HEK293 (cell line): ENCODE results near the gene TMEM222.
A peak's percentile ranks its signal among the peaks of the same experiment; 100 is the strongest.

Experiments
- CTCF ChIA-PET: fragments of 350-600 bp; formaldehyde crosslinking; extraction: SDS; loops from one replicate; lab custom pipeline; 2021; ENCODE audit warnings: antibody characterized with exemption; lab: Yijun Ruan, JAX
- POLR2A ChIA-PET: fragments of 300-600 bp; formaldehyde crosslinking; extraction: SDS; loops from one replicate; lab custom pipeline; 2020; ENCODE audit warnings: antibody characterized with exemption, inconsistent platforms; lab: Yijun Ruan, JAX
- H3K27ac ChIP-seq: fragments of 200-500 bp; sonication (Bioruptor generic); 2 replicates; pipeline ENCODE4 v1.5.1; 2014; ENCODE audit warnings: low read depth, low read length, control low read depth, inconsistent platforms; ENCODE audit errors: extremely low read depth
- H3K36me3 ChIP-seq, 2 experiments: fragments of 200-500 bp in 1 of 2; sonication (Bioruptor generic) in 1 of 2; 1 replicate in 1 of 2; 2 replicates in 1 of 2; pipeline ENCODE4 v1.5.1; 2014 to 2017; ENCODE audit warnings: inconsistent platforms in 2 of 2, low read length in 2 of 2; ENCODE audit not compliant: control insufficient read depth in 2 of 2, insufficient read depth in 1 of 2
- H3K4me1 ChIP-seq: fragments of 200-500 bp; sonication (Bioruptor generic); 2 replicates; pipeline ENCODE4 v1.5.1; 2014; ENCODE audit warnings: mild to moderate bottlenecking, low read length, inconsistent platforms; ENCODE audit not compliant: control insufficient read depth, insufficient read depth
- H3K4me3 ChIP-seq: 2 replicates; pipeline ENCODE4 v1.5.1; 2011; ENCODE audit warnings: low read depth, mild to moderate bottlenecking, control low read depth, low read length, moderate library complexity
- H3K9me3 ChIP-seq: fragments of 200-500 bp; sonication (Bioruptor generic); 2 replicates; pipeline ENCODE4 v1.5.1; 2014; ENCODE audit warnings: low read depth, low read length, inconsistent platforms; ENCODE audit not compliant: control insufficient read depth, insufficient read depth
- HOXC10 ChIP-seq: sonication (generic); formaldehyde crosslinking; IDR thresholded peaks from 2 replicates; pipeline ENCODE4 v1.8.1; 2023; ENCODE audit warnings: mild to moderate bottlenecking, missing genetic modification reagents
- INSM2 ChIP-seq: fragments of 450-650 bp; formaldehyde crosslinking; IDR thresholded peaks from 2 replicates; pipeline ENCODE4 v1.5.1; 2016; ENCODE audit warnings: missing biosample characterization, missing genetic modification characterization
- KLF1 ChIP-seq: fragments of 450-650 bp; formaldehyde crosslinking; IDR thresholded peaks from 2 replicates; pipeline ENCODE4 v1.5.1; 2016; ENCODE audit warnings: missing biosample characterization, missing genetic modification characterization
- MYNN ChIP-seq: fragments of 450-650 bp; formaldehyde crosslinking; IDR thresholded peaks from 2 replicates; pipeline ENCODE4 v1.5.1; 2016; ENCODE audit warnings: missing biosample characterization, missing genetic modification characterization, borderline replicate concordance
- OVOL3 ChIP-seq: fragments of 450-650 bp; formaldehyde crosslinking; IDR thresholded peaks from 2 replicates; pipeline ENCODE4 v1.5.1; 2016; ENCODE audit warnings: missing biosample characterization, missing genetic modification characterization
- PBX3 ChIP-seq: sonication (generic); formaldehyde crosslinking; IDR thresholded peaks from 2 replicates; pipeline ENCODE4 v1.8.1; 2022; ENCODE audit warnings: mild to moderate bottlenecking, moderate library complexity, missing genetic modification reagents
- PRDM1 ChIP-seq: fragments of 450-650 bp; formaldehyde crosslinking; IDR thresholded peaks from 2 replicates; pipeline ENCODE4; 2016; ENCODE audit warnings: missing biosample characterization, missing genetic modification characterization
- SP3 ChIP-seq: fragments of 450-650 bp; formaldehyde crosslinking; IDR thresholded peaks from 2 replicates; pipeline ENCODE4 v1.5.1; 2016; ENCODE audit warnings: missing biosample characterization, missing genetic modification characterization
- ZBTB20 ChIP-seq: fragments of 450-650 bp; formaldehyde crosslinking; IDR thresholded peaks from 2 replicates; pipeline ENCODE4 v1.5.1; 2016; ENCODE audit warnings: missing biosample characterization, missing genetic modification characterization
- ZBTB49 ChIP-seq: fragments of 450-650 bp; formaldehyde crosslinking; IDR thresholded peaks from 2 replicates; pipeline ENCODE4 v1.5.1; 2016; ENCODE audit warnings: missing biosample characterization, missing genetic modification characterization, low read depth
- ZFP3 ChIP-seq: fragments of 450-650 bp; formaldehyde crosslinking; IDR thresholded peaks from 2 replicates; pipeline ENCODE4 v1.5.1; 2016; ENCODE audit warnings: low read depth, missing biosample characterization, missing genetic modification characterization
- ZNF114 ChIP-seq: fragments of 450-650 bp; formaldehyde crosslinking; IDR thresholded peaks from 2 replicates; pipeline ENCODE4 v1.5.0; 2017; ENCODE audit warnings: missing biosample characterization, missing genetic modification characterization
- ZNF146 ChIP-seq: fragments of 450-650 bp; formaldehyde crosslinking; IDR thresholded peaks from 2 replicates; pipeline ENCODE4 v1.5.1; 2016; ENCODE audit warnings: missing biosample characterization, missing genetic modification characterization
- ZNF221 ChIP-seq: fragments of 450-650 bp; formaldehyde crosslinking; IDR thresholded peaks from 2 replicates; pipeline ENCODE4 v1.5.1; 2017; ENCODE audit warnings: missing biosample characterization, missing genetic modification characterization, borderline replicate concordance
- ZNF223 ChIP-seq: fragments of 450-650 bp; formaldehyde crosslinking; IDR thresholded peaks from 2 replicates; pipeline ENCODE4 v1.5.1; 2016; ENCODE audit warnings: missing biosample characterization, missing genetic modification characterization
- ZNF362 ChIP-seq: fragments of 450-650 bp; formaldehyde crosslinking; IDR thresholded peaks from 2 replicates; pipeline ENCODE4 v1.5.1; 2016; ENCODE audit warnings: missing biosample characterization, missing genetic modification characterization
- ZNF37A ChIP-seq: fragments of 450-650 bp; IDR thresholded peaks from 2 replicates; pipeline ENCODE4 v1.5.1; 2018; ENCODE audit warnings: missing biosample characterization, missing genetic modification characterization
- ZNF426 ChIP-seq: fragments of 450-650 bp; formaldehyde crosslinking; IDR thresholded peaks from 2 replicates; pipeline ENCODE4 v1.5.1; 2017; ENCODE audit warnings: missing biosample characterization, missing genetic modification characterization, mild to moderate bottlenecking, inconsistent platforms, moderate library complexity
- ZNF529 ChIP-seq: fragments of 450-650 bp; formaldehyde crosslinking; IDR thresholded peaks from 2 replicates; pipeline ENCODE4 v1.5.1; 2017; ENCODE audit warnings: missing genetic modification characterization, missing biosample characterization; ENCODE audit not compliant: insufficient replicate concordance
- ZNF549 ChIP-seq: fragments of 450-650 bp; IDR thresholded peaks from 2 replicates; pipeline ENCODE4 v1.5.1; 2018; ENCODE audit warnings: missing biosample characterization, missing genetic modification characterization, mild to moderate bottlenecking, inconsistent platforms, moderate library complexity
- ZNF561 ChIP-seq: fragments of 450-650 bp; IDR thresholded peaks from 2 replicates; pipeline ENCODE4 v1.5.1; 2018; ENCODE audit warnings: missing biosample characterization, missing genetic modification characterization, borderline replicate concordance
- ZNF621 ChIP-seq: fragments of 450-650 bp; formaldehyde crosslinking; IDR thresholded peaks from 2 replicates; pipeline ENCODE4 v1.5.1; 2017; ENCODE audit warnings: missing biosample characterization, missing genetic modification characterization
- ZNF654 ChIP-seq: fragments of 450-650 bp; formaldehyde crosslinking; IDR thresholded peaks from 2 replicates; pipeline ENCODE4 v1.5.1; 2016; ENCODE audit warnings: low read depth, missing biosample characterization, missing genetic modification characterization
- ZNF704 ChIP-seq: fragments of 450-650 bp; formaldehyde crosslinking; IDR thresholded peaks from 2 replicates; pipeline ENCODE4 v1.5.1; 2016; ENCODE audit warnings: missing biosample characterization, missing genetic modification characterization
- ZNF777 ChIP-seq: fragments of 450-650 bp; formaldehyde crosslinking; IDR thresholded peaks from 2 replicates; pipeline ENCODE4 v1.5.1; 2017; ENCODE audit warnings: missing biosample characterization, missing genetic modification characterization, borderline replicate concordance

Gene TMEM222

GRCh38 chr1:27322569-27323240 lies 742 bp downstream of the TMEM222 start:
- H3K27ac ChIP-seq: peak overlapping the region; percentile 81
- H3K9me3 ChIP-seq: no peaks in the 10 kb centered on the region
- peaks cover 3 to 39% of the 10 kb centered on the region in 2 experiments; a peak in 2 of 3 replicates for H3K36me3 ChIP-seq
- CTCF ChIA-PET: interaction anchor here (0.6 to 3.7 kb wide), 7 partner anchors 10 to 533 kb away, joined by 3 to 24 read pairs (median 5); no protein-coding TSS in a partner anchor
- TF ChIP-seq INSM2 (no peak), ZBTB49 (tag by site-specific recombination) (no peak), ZNF37A (tag by site-specific recombination) (no peak), PRDM1 (tag by site-specific recombination) (0 out of 2 replicates have a peak, but pooled peaks have one; percentile 31), ZNF561 (tag by site-specific recombination) (no peak), ZNF529 (no peak)
- H3K4me3 ChIP-seq: peak overlapping the region; percentile 88
- H3K4me1 ChIP-seq: no peaks in the 10 kb centered on the region
- POLR2A ChIA-PET: interaction anchor here (0.6 to 1.4 kb wide), 3 partner anchors 26 to 44 kb away, joined by 3 to 4 read pairs (median 3); partner anchors contain the start of gene MAP3K6

- ChIA-PET CTCF (interaction anchor here (0.6 to 3.7 kb wide), 7 partner anchors 11 to 281 kb away, joined by 3 to 19 read pairs (median 4); no protein-coding TSS in a partner anchor), POLR2A (no interaction called here)
- Histone ChIP-seq H3K27ac (no peak overlapping the region), H3K9me3 (no peaks in the 10 kb centered on the region), H3K4me1 (no peaks in the 10 kb centered on the region), H3K36me3 (peaks cover 3 to 58% of the 10 kb centered on the region in 2 experiments; a peak in 2 of 3 replicates), H3K4me3 (no peak overlapping the region)
- TF ChIP-seq ZNF362 (tag by site-specific recombination) (no peak), ZNF221 (no peak), ZFP3 (tag by site-specific recombination) (no peak), MYNN (tag by site-specific recombination) (no peak), ZBTB20 (no peak), ZNF654 (tag by site-specific recombination) (no peak), ZNF704 (tag by site-specific recombination) (no peak), SP3 (tag by site-specific recombination) (no peak), ZNF426 (tag by site-specific recombination) (no peak), ZNF621 (tag by site-specific recombination) (no peak), PBX3 (no peak), ZNF114 (tag by site-specific recombination) (no peak), KLF1 (no peak), HOXC10 (CRISPR knock-in tag) (no peak), ZNF146 (tag by site-specific recombination) (no peak), ZNF549 (tag by site-specific recombination) (no peak), ZNF223 (tag by site-specific recombination) (no peak), OVOL3 (tag by site-specific recombination) (no peak), ZNF777 (no peak)
Observed at GRCh38 chr1:27325286-27325685, 3.3 kb downstream of the TMEM222 start.
